ENCODE results near the gene TGM2.

TGM2 gene

GRCh38 chr20:38175304-38176180 lies 10.5 kb upstream of the TGM2 start:
- no peak for DNase-seq (ENCODE audit: low spot score)

DNA sequence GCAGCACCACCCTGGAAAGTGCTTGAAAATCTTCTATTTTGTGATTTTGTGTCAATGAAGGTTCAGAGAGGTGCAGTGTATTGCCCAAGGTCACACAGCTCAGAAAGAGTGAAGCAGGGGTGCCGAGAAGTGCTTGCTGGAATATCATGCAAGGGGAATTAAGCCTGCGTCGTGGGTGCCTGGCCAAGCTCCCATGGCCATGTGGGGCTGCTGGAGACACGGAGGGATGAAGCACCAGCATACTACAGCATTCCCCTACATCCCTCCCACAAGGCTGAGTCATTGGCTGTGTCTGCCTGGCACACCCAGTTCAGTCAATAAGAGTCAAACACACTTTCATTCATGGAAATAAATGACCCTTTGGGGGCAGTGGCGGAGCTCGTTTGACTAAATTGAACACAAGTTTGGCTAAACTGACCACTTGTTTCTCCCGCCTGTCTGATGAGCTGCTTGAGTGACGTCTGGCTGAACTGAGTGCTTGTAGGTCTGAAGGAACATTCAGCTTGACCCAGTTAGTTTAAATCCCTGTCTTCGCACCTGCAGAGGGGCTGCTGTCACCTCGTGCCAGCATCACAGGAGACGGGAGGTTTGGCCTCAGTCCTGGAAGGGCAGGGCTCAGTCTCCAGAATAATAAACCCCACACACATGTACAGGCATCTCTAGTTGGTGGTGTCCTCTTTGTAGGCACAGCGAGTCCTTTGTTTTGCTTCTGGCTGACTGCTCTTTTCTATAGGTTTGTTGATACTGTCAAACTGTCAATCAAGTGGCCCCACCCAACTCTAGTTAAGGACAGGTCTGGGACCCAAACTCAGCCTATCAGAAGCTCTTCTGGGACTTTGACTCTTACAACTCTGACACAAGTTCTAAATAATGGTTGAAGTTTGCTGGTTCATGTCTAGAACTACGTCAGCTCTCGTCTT lies 8.4 kb upstream of the TGM2 start:
- no peak for DNase-seq (ENCODE audit: low spot score)

DNA sequence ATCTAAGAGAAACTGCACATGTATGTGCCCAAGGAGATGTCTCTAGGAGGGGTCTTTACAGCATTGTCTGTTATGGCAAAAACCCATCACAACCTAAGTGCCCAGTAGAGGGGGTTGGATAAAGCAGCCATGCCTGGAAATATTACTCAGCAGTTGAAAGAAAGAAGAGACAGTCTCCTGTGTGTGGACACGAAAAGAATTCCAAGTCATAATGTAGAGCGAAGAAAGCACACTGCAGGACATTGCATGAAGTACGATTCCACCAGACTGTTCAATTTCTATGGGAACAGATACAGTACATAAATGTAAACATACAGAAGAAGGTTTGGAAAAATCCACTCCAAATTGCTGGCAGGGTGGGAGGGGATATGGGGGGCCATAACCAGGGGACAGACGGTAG lies 7.3 kb upstream of the TGM2 start:
- no peak for DNase-seq (ENCODE audit: low spot score)

DNA sequence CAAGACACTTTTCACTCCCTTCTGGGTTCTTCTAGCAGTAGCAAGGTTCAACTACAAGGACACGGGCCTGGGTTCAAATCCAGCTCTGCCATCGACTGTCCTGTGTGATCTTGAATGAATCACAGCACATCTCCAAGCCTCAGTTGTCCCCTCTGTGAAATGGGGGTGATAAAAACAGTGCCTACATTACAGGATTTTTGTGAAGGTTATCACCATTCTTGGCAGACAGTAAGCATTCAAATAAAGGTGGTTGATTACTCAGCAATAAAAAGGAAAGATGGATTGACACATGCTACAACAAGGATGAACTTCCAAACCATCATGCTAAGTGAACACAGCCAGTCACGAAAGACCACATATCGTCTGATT lies 6.6 kb upstream of the TGM2 start:
- no peak for DNase-seq (ENCODE audit: low spot score)

GRCh38 chr20:38170826-38171674 lies 6.0 kb upstream of the TGM2 start:
- DNase-seq (ENCODE audit: low spot score) = no peak

GRCh38 chr20:38170219-38170825 lies 5.3 kb upstream of the TGM2 start:
- DNase-seq (ENCODE audit: low spot score) = no peak

DNA sequence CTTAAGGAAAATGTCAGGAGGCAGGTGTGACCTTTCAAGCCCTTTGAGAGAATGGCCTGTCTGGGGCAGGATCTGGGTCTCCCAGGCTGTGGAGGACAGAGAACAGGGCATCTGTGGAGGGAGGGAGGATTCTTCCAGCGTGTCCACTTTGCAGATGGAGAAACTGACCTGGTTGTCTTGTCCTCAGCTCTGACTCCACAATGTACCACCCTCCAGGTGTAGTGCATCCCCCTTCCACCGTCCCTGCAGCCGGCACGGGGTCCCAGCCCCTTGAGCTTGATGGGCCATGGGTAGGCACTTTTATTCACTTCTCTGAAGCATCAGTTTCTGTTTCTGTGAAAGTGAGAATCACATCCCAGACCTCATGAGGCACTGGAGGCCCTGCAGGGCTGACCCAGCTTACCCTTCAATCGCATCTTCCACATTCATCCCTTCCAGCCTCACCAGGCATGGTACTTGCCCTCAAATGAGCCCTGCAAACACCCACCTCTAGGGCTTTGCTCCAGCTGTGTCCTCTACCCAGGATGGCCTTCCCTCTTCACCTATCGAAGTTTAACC lies 4.6 kb upstream of the TGM2 start:
- DNase-seq (ENCODE audit: low spot score) = no peak

- DNase-seq (ENCODE audit: low spot score) = no peak
Observed at GRCh38 chr20:38168791-38169589, 3.9 kb upstream of the TGM2 start.

DNA sequence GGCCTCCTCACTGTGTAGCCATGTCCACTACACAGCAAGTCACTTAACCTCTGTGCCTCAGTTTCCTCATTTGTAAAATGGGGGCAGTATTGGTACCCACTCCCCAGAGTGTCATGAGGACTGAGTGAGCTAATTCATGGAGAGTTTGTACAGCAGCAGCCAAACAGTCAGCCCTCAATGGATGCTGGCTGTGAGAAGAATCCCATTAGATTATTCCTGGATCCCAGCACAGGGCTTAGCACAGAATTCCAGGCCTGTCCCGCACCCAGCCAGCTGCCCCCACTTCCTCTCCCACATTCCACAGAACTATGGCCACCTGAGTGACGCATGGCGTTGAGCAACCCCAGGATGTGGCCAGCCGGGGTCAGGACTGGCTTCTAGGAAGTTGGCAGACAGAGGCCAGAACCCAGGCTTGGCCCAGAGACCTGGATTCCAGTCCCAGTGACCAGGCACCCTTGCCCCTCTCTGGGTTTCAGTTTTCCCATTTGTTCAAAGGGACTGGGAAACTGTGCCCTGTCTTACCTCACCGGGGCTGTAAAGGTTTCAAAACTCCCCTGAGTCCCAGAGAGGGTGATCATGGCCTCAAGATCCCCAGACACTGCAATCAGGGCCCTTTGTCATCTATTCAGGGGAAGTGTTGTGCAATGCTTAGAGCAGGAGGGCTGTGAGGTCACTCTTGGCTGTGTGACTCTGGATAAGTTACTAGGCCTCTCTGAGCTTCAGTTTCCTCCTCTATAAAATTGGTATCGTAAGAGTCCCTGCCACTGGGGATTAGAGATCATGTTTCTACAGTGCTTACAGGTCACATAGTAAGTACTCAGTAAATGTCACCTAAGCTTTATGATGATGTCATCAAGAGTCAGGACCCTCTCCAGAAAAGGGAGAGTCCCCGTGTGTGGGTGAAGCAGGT lies 3.0 kb upstream of the TGM2 start:
- DNase-seq (ENCODE audit: low spot score) = no peak

DNA sequence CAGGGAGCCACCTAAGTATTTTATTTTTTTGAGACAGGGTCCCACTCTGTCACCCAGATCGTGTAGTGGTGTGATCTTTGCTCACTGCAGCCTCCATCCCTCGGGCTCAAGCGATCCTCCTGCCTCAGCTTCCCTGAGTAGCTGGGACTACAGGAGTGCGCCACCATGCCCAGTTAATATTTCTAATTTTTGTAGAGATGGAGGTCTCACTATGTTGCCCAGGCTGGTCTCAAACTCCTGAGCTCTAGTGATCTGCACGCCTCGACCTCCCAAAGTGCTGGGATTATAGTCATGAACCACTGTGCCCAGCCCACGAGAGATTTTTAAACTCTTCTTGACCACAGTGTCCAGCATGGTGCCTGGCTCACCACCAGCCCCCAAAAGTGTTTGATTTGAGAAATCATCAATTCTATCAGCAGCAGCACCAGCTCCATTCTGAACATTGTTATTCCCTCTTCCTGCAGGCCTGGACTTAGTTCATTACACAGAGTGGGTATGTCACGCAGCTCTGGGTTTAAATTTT lies 2.3 kb upstream of the TGM2 start:
- DNase-seq (ENCODE audit: low spot score) = no peak

GRCh38 chr20:38166703-38167233 lies 1.7 kb upstream of the TGM2 start:
- no peak for DNase-seq (ENCODE audit: low spot score)

DNA sequence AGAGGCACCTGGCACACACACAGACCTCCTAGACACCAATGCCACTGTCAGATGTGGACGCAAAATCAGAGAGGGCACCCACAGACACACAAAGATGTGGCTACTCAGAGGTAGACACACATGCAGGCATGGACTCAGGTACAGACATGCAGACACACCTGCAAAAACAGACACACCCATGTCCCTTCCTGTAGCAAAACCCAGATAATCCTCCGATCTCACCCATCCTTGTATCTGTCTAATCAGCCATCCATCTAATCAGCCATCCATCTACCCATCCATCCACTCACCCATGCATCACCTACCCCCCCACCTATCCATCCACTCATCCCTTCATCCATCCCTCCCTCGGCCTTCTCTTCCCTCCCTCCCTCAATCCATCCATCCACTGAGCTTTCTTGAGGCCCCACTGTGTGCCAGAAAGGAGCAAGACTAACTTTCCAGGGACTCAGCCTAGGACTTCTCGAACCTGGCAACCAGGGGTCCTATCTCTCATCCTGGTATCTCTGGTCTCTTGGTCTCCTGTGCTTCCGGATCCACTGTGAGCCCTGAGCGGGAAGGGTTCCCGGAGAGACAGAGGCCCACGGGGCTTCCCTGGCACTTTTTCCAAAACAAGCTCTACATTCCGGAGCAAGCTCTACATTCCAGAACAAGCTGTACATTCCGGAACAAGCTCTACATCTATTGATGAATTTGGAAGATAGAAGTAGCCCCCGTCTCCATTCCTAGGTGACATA lies 1.1 kb upstream of the TGM2 start:
- DNase-seq (ENCODE audit: low spot score) = no peak

DNA sequence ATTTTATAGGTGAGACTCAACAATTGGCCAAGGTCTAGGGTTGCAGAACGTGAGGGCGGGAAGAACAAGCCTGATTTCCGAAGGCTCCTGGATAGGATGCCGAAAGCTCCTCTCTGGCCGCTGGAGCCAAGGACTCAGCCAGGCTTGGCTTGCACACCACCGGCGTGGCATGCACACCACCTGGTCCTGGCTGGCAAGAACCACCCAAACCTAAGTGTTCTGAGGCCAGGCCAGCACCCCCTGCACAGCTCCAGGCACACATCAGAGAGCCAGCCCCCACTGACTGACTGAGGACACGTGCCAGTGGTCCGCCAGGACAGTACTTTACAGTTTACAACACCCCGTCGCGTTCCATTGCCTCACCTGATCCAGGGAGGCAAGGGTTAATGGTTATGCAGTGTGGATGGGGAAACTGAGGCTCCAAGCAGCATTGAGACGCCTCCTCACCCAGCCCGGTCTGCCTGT lies 414 bp downstream of the TGM2 start:
- DNase-seq (ENCODE audit: low spot score) = no peak

DNA sequence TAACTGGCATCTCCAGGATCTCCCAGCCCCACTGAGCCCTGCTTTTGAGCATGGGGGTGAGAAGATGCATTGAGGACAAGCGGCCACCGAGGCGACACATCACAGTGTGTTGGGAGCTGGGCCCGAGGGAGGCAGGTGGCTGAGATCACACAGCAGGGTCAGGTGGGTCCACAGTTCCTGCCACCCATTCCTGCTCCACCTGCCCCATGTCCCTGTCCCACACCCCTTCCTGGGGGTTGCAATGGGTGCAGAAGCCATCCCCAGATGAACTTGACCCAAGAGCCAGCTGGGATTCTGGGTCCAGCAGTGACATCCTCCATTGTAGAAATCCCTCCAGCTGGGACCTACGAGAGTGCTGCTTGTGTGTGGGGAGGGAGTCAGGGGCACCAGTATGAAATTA lies 1.0 kb downstream of the TGM2 start:
- DNase-seq (ENCODE audit: low spot score) = no peak

GRCh38 chr20:38162878-38163875 lies 1.9 kb downstream of the TGM2 start:
- DNase-seq (ENCODE audit: low spot score) = no peak

- no peak for DNase-seq (ENCODE audit: low spot score)
Observed at GRCh38 chr20:38162149-38162548, 2.9 kb downstream of the TGM2 start.

- no peak for DNase-seq (ENCODE audit: low spot score)
Observed at GRCh38 chr20:38161412-38161774, 3.7 kb downstream of the TGM2 start.

Measured in globus pallidus (tissue), 1 donor.